Parathyroid adenoma (tissue), 2 donors: Measurements from ENCODE around the gene SFN.

ENCODE experiments used
- H2AFZ ChIP-seq: fragments of 300-600 bp; sonication (generic); one replicate; pipeline ENCODE4 v1.7.0; 2017; ENCODE audit warnings: antibody characterized with exemption, mild to moderate bottlenecking
- H3K27ac ChIP-seq: fragments of 300-600 bp; sonication (generic); one replicate; pipeline ENCODE4 v1.7.0; 2017
- H3K27me3 ChIP-seq: fragments of 300-600 bp; sonication (generic); one replicate; pipeline ENCODE4 v1.7.0; 2017; ENCODE audit warnings: low read length; ENCODE audit not compliant: control insufficient read depth, insufficient read depth
- H3K36me3 ChIP-seq: fragments of 300-600 bp; sonication (generic); one replicate; pipeline ENCODE4 v1.7.0; 2017; ENCODE audit warnings: low read length; ENCODE audit not compliant: control insufficient read depth, insufficient read depth
- H3K4me1 ChIP-seq: fragments of 300-600 bp; sonication (generic); one replicate; pipeline ENCODE4 v1.7.0; 2017; ENCODE audit warnings: control low read depth
- H3K4me2 ChIP-seq: fragments of 300-600 bp; sonication (generic); one replicate; pipeline ENCODE4 v1.7.0; 2017; ENCODE audit warnings: low read length
- H3K4me3 ChIP-seq: fragments of 300-600 bp; sonication (generic); one replicate; pipeline ENCODE4 v1.7.0; 2017; ENCODE audit warnings: low read depth, low read length
- H3K79me2 ChIP-seq: fragments of 300-600 bp; sonication (generic); one replicate; pipeline ENCODE4 v1.7.0; 2017; ENCODE audit warnings: control low read depth
- H3K9ac ChIP-seq: fragments of 300-600 bp; sonication (generic); one replicate; pipeline ENCODE4 v1.7.0; 2017; ENCODE audit warnings: mild to moderate bottlenecking
- H3K9me3 ChIP-seq: fragments of 300-600 bp; sonication (generic); one replicate; pipeline ENCODE4 v1.7.0; 2017; ENCODE audit warnings: low read length; ENCODE audit not compliant: control insufficient read depth
- TF ChIP-seq, protein P1 (sequence below): fragments of 300-600 bp; sonication (generic); IDR thresholded peaks from one replicate; pipeline ENCODE4 v1.7.0; 2017; ENCODE audit warnings: antibody characterized with exemption, mild to moderate bottlenecking
- donor health status: primary hyperparathyroidism.

The SFN gene

DNA sequence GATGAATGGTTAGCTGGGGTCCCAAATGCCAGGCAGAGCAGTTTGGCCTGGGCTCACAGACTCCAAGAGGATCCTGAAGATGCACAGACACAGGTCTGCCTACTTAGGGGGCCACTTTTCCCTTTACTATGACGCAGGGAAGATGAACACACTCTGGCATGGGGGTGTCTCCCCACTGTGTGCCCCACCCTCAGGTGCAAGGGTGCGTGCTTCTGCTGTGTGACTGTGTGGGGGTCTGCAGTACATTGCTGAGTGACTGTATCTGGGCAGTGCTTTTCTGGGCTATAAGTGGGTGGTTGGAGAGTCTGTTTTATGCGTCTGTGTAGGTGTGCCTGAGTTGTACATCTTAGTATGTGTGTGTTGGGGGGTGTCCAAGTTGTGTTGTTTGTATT lies 47.0 kb downstream of the SFN start:
- H3K9ac ChIP-seq, result no peak overlapping the region
- no peak overlapping the region for H3K4me3 ChIP-seq
- no peak overlapping the region for H3K27ac ChIP-seq
- H3K79me2 ChIP-seq, result no peaks in the 10 kb centered on the region
- H2AFZ ChIP-seq, result no peak overlapping the region
- H3K36me3 ChIP-seq, result no peaks in the 10 kb centered on the region
- no peaks in the 10 kb centered on the region for H3K27me3 ChIP-seq
- TF ChIP-seq, protein P1, sequence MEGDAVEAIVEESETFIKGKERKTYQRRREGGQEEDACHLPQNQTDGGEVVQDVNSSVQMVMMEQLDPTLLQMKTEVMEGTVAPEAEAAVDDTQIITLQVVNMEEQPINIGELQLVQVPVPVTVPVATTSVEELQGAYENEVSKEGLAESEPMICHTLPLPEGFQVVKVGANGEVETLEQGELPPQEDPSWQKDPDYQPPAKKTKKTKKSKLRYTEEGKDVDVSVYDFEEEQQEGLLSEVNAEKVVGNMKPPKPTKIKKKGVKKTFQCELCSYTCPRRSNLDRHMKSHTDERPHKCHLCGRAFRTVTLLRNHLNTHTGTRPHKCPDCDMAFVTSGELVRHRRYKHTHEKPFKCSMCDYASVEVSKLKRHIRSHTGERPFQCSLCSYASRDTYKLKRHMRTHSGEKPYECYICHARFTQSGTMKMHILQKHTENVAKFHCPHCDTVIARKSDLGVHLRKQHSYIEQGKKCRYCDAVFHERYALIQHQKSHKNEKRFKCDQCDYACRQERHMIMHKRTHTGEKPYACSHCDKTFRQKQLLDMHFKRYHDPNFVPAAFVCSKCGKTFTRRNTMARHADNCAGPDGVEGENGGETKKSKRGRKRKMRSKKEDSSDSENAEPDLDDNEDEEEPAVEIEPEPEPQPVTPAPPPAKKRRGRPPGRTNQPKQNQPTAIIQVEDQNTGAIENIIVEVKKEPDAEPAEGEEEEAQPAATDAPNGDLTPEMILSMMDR, result no peak
- no peaks in the 10 kb centered on the region for H3K9me3 ChIP-seq
- peaks cover 3% of the 10 kb centered on the region for H3K4me1 ChIP-seq
- no peak overlapping the region for H3K4me2 ChIP-seq

DNA sequence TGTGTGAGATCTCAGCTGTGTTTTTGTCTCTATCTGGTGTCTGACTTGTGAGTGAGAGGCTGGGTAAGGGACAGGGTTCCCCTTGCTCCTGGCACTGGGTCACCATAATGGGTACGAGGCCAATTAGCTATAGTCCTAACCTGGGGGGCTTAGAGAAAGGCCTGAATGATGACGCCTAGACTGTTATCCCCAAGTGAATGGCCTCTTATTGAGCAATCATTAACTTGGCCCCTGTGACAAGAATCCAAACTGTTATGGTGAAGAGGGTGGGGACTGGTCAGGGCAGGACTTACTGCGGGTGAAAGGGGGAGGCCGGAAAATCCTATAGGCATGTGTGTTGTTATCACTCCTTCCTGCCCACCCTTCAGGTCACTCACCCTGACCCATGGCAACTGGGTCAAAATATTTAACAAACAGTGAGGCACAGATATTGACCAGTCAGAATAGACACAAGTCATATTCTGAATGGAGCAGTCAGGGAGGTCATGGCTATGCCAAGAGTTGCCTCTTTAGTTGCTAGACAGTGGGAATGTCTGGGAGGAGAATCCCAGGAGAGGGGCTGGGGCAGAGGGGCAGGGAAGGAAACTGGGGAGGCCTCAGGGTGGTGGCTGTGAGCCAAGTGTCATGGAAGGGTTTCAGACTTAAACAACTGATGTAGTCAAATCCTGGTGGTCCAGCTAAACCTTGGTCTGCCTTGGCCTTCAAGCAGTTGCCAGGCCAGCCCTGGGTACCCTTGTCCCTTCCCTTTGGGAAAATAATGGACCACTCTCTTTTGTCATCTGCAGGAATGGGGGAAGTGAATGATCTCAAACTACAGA lies 47.6 kb downstream of the SFN start:
- Histone ChIP-seq H3K27me3 (no peaks in the 10 kb centered on the region), H2AFZ (no peak overlapping the region), H3K4me2 (no peak overlapping the region), H3K4me1 (peaks cover 3% of the 10 kb centered on the region), H3K4me3 (no peak overlapping the region), H3K9ac (no peak overlapping the region), H3K9me3 (no peaks in the 10 kb centered on the region), H3K79me2 (no peaks in the 10 kb centered on the region), H3K27ac (no peak overlapping the region), H3K36me3 (no peaks in the 10 kb centered on the region)
- TF ChIP-seq, protein P1, result no peak

- Histone ChIP-seq H3K4me3 (no peak overlapping the region), H3K4me1 (peaks cover 3% of the 10 kb centered on the region), H3K4me2 (no peak overlapping the region), H3K27ac (no peak overlapping the region), H3K9me3 (no peaks in the 10 kb centered on the region), H3K36me3 (no peaks in the 10 kb centered on the region), H3K27me3 (no peaks in the 10 kb centered on the region), H3K79me2 (no peaks in the 10 kb centered on the region), H3K9ac (no peak overlapping the region), H2AFZ (no peak overlapping the region)
- TF ChIP-seq, protein P1, result no peak
Observed at GRCh38 chr1:26911399-26912146, 48.6 kb downstream of the SFN start.

DNA sequence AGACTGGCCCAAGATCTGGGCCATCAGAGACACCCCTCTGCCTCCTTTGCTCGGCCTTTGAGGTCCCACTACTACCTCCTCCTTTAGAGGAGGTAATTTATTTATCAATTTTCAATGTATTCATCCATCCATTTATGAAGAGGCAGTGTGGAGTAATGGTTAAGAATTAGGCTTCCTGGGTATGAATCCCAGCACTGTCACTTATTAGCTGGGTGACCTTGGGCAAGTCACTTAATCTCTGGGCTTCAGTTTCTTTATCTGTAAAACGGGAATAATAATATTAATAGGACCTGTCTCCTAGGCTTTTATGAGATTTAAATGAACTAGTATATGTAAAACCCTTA lies 49.2 kb downstream of the SFN start:
- no peak overlapping the region for H3K9ac ChIP-seq

More for the DNA sequence above, 49.2 kb downstream of the SFN start:
- H3K27me3 ChIP-seq, result no peaks in the 10 kb centered on the region
- H3K4me3 ChIP-seq, result no peak overlapping the region
- H3K27ac ChIP-seq, result no peak overlapping the region
- H3K9me3 ChIP-seq, result no peaks in the 10 kb centered on the region
- TF ChIP-seq, protein P1, result no peak
- H3K36me3 ChIP-seq, result no peaks in the 10 kb centered on the region
- peaks cover 3% of the 10 kb centered on the region for H3K4me1 ChIP-seq
- H3K79me2 ChIP-seq, result no peaks in the 10 kb centered on the region
- H3K4me2 ChIP-seq, result no peak overlapping the region
- H2AFZ ChIP-seq, result no peak overlapping the region
